SJSA1 (cell line): ENCODE results near the gene ERCC6. TPM values are rescaled to one million over a fixed set of nuclear protein-coding genes. Genes with fewer than 3 reads are reported as not detected.
A peak's percentile ranks its signal among the peaks of the same experiment; 100 is the strongest.

Experiments used
- DNase-seq, 2 experiments: peaks; one replicate each; pipeline ENCODE4 v3.0.0-alpha.2; 2015 to 2020; ENCODE audit warnings: low spot score in 2 of 2, low read depth in 1 of 2
- H3K27ac ChIP-seq: fragments of 250-450 bp; sonication (Bioruptor Pico); 2 replicates; pipeline ENCODE4 v1.5.1; 2020; ENCODE audit warnings: mild to moderate bottlenecking, moderate library complexity
- H3K27me3 ChIP-seq: fragments of 250-450 bp; sonication (Bioruptor Pico); replicated peaks from 2 replicates; pipeline ENCODE4 v1.5.1; 2020; ENCODE audit warnings: mild to moderate bottlenecking, moderate library complexity
- H3K36me3 ChIP-seq: fragments of 250-450 bp; sonication (Bioruptor Pico); 2 replicates; pipeline ENCODE4 v1.5.1; 2020; ENCODE audit warnings: mild to moderate bottlenecking
- H3K4me1 ChIP-seq: fragments of 250-450 bp; sonication (Bioruptor Pico); replicated peaks from 2 replicates; pipeline ENCODE4 v1.6.1; 2021; ENCODE audit warnings: mild to moderate bottlenecking
- H3K4me3 ChIP-seq: fragments of 250-450 bp; sonication (Bioruptor Pico); 2 replicates; pipeline ENCODE4 v1.5.1; 2020; ENCODE audit warnings: mild to moderate bottlenecking
- H3K9me3 ChIP-seq: fragments of 250-450 bp; sonication (Bioruptor Pico); replicated peaks from 2 replicates; pipeline ENCODE4 v1.5.1; 2020; ENCODE audit warnings: mild to moderate bottlenecking
- total RNA-seq: library from RNA; depleted of rRNA; stranded (reverse); fragments of >200 nt; shearing (Covaris generic); gene quantifications from 2 replicates; pipeline ENCODE4 v1.2.3, GENCODE V29; 2014

Gene ERCC6
- total RNA-seq, 1 experiment from 2014 or later, result 11.5 TPM

- H3K4me1 ChIP-seq, result no peaks in the 10 kb centered on the region
- DNase-seq, result no peak
- H3K9me3 ChIP-seq, result no peaks in the 10 kb centered on the region
- H3K4me3 ChIP-seq, result no peak overlapping the region
- H3K27me3 ChIP-seq, result no peaks in the 10 kb centered on the region
- H3K36me3 ChIP-seq, result peaks cover 27% of the 10 kb centered on the region
- no peak overlapping the region for H3K27ac ChIP-seq
Measured at GRCh38 chr10:49516216-49516970, 22.5 kb downstream of the ERCC6 start.

- peak in 1 of 2 experiments; percentile 22 for DNase-seq
- no peaks in the 10 kb centered on the region for H3K4me1 ChIP-seq
- peaks cover 14% of the 10 kb centered on the region for H3K36me3 ChIP-seq
- no peak overlapping the region for H3K27ac ChIP-seq
- no peaks in the 10 kb centered on the region for H3K9me3 ChIP-seq
- no peak overlapping the region for H3K4me3 ChIP-seq
- no peaks in the 10 kb centered on the region for H3K27me3 ChIP-seq
Measured at GRCh38 chr10:49512121-49512809, 26.7 kb downstream of the ERCC6 start.

GRCh38 chr10:49509771-49510303 is 29.1 kb downstream of the ERCC6 start:
- DNase-seq, result no peak
- Histone ChIP-seq H3K27ac (no peak overlapping the region), H3K9me3 (no peaks in the 10 kb centered on the region), H3K4me1 (no peaks in the 10 kb centered on the region), H3K36me3 (peaks cover 7% of the 10 kb centered on the region), H3K27me3 (no peaks in the 10 kb centered on the region), H3K4me3 (no peak overlapping the region)

GRCh38 chr10:49508654-49509053 is 30.3 kb downstream of the ERCC6 start:
- Histone ChIP-seq H3K4me1 (no peaks in the 10 kb centered on the region), H3K27me3 (no peaks in the 10 kb centered on the region), H3K4me3 (no peak overlapping the region), H3K27ac (no peak overlapping the region), H3K9me3 (no peaks in the 10 kb centered on the region), H3K36me3 (peaks cover 8% of the 10 kb centered on the region)
- DNase-seq, result no peak

GRCh38 chr10:49508249-49508648 is 30.7 kb downstream of the ERCC6 start:
- H3K4me1 ChIP-seq, result no peaks in the 10 kb centered on the region
- H3K27ac ChIP-seq, result no peak overlapping the region
- H3K27me3 ChIP-seq, result no peaks in the 10 kb centered on the region
- peaks cover 8% of the 10 kb centered on the region for H3K36me3 ChIP-seq
- no peaks in the 10 kb centered on the region for H3K9me3 ChIP-seq
- DNase-seq, result no peak
- H3K4me3 ChIP-seq, result no peak overlapping the region

- DNase-seq, result no peak
- H3K27me3 ChIP-seq, result no peaks in the 10 kb centered on the region
- no peaks in the 10 kb centered on the region for H3K9me3 ChIP-seq
- H3K36me3 ChIP-seq, result peaks cover 8% of the 10 kb centered on the region
- no peaks in the 10 kb centered on the region for H3K4me1 ChIP-seq
- no peak overlapping the region for H3K4me3 ChIP-seq
- H3K27ac ChIP-seq, result no peak overlapping the region
Measured at GRCh38 chr10:49505589-49505988, 33.3 kb downstream of the ERCC6 start.

- Histone ChIP-seq H3K27me3 (no peaks in the 10 kb centered on the region), H3K36me3 (peaks cover 8% of the 10 kb centered on the region), H3K4me1 (no peaks in the 10 kb centered on the region), H3K9me3 (no peaks in the 10 kb centered on the region), H3K27ac (no peak overlapping the region), H3K4me3 (no peak overlapping the region)
- DNase-seq, result no peak
Measured at GRCh38 chr10:49505076-49505475, 33.8 kb downstream of the ERCC6 start.

- Histone ChIP-seq H3K36me3 (peaks cover 8% of the 10 kb centered on the region), H3K27me3 (no peaks in the 10 kb centered on the region), H3K4me3 (no peak overlapping the region), H3K27ac (no peak overlapping the region), H3K4me1 (no peaks in the 10 kb centered on the region), H3K9me3 (no peaks in the 10 kb centered on the region)
- no peak for DNase-seq
Measured at GRCh38 chr10:49504528-49504927, 34.4 kb downstream of the ERCC6 start.

GRCh38 chr10:49502358-49502757 is 36.6 kb downstream of the ERCC6 start:
- H3K27me3 ChIP-seq, result no peaks in the 10 kb centered on the region
- peaks cover 11% of the 10 kb centered on the region for H3K36me3 ChIP-seq
- no peaks in the 10 kb centered on the region for H3K9me3 ChIP-seq
- no peaks in the 10 kb centered on the region for H3K4me1 ChIP-seq
- no peak for DNase-seq
- H3K27ac ChIP-seq, result no peak overlapping the region
- no peak overlapping the region for H3K4me3 ChIP-seq

- no peak for DNase-seq
- Histone ChIP-seq H3K27ac (no peak overlapping the region), H3K27me3 (no peaks in the 10 kb centered on the region), H3K4me3 (no peak overlapping the region), H3K4me1 (no peaks in the 10 kb centered on the region), H3K36me3 (peaks cover 7% of the 10 kb centered on the region; the same call in 1 of the 2 replicates), H3K9me3 (no peaks in the 10 kb centered on the region)
Measured at GRCh38 chr10:49500412-49500811, 38.5 kb downstream of the ERCC6 start.

GRCh38 chr10:49499305-49499851 is 39.5 kb downstream of the ERCC6 start:
- no peak for DNase-seq
- no peak overlapping the region for H3K27ac ChIP-seq
- peaks cover 3% of the 10 kb centered on the region; the same call in 1 of the 2 replicates for H3K36me3 ChIP-seq
- H3K9me3 ChIP-seq, result no peaks in the 10 kb centered on the region
- H3K4me3 ChIP-seq, result no peak overlapping the region
- H3K4me1 ChIP-seq, result no peaks in the 10 kb centered on the region
- H3K27me3 ChIP-seq, result no peaks in the 10 kb centered on the region

GRCh38 chr10:49498425-49498824 is 40.5 kb downstream of the ERCC6 start:
- Histone ChIP-seq H3K4me3 (no peak overlapping the region), H3K27me3 (no peaks in the 10 kb centered on the region), H3K36me3 (peaks cover 3% of the 10 kb centered on the region; the same call in 1 of the 2 replicates), H3K27ac (no peak overlapping the region), H3K9me3 (no peaks in the 10 kb centered on the region), H3K4me1 (no peaks in the 10 kb centered on the region)
- no peak for DNase-seq

- Histone ChIP-seq H3K4me3 (no peak overlapping the region), H3K36me3 (0 out of 2 replicates have a peak, but pooled peaks cover 9% of the 10 kb centered on the region), H3K4me1 (no peaks in the 10 kb centered on the region), H3K27ac (no peak overlapping the region), H3K9me3 (no peaks in the 10 kb centered on the region), H3K27me3 (no peaks in the 10 kb centered on the region)
- no peak for DNase-seq
Measured at GRCh38 chr10:49497358-49497757, 41.6 kb downstream of the ERCC6 start.
